Liver (tissue), 9 donors: ENCODE measurements around the gene ERVV-1. TPM values are rescaled to one million over a fixed set of nuclear protein-coding genes. Genes with fewer than 3 reads are reported as not detected.

Source experiments
- DNase-seq: peaks from one replicate; pipeline ENCODE4 v3.0.0-alpha.2; 2017; ENCODE audit warnings: low spot score
- H3K27ac ChIP-seq, 2 donors: one replicate each; pipeline ENCODE4 v1.7.0; 2013; ENCODE audit warnings: inconsistent platforms in 2 of 2, low read length in 2 of 2, control low read depth in 1 of 2, low read depth in 1 of 2, mild to moderate bottlenecking in 1 of 2
- H3K27me3 ChIP-seq, 4 donors: one replicate each; pipeline versions ENCODE4 v1.6.1 to v1.7.0; 2013; ENCODE audit warnings: low read length in 3 of 4, inconsistent platforms in 1 of 4, mild to moderate bottlenecking in 1 of 4, moderate library complexity in 1 of 4; ENCODE audit not compliant: control insufficient read depth in 4 of 4, insufficient read depth in 4 of 4
- H3K36me3 ChIP-seq, 4 donors: one replicate each; pipeline versions ENCODE4 v1.6.1 to v1.7.0; 2013; ENCODE audit warnings: low read length in 3 of 4, mild to moderate bottlenecking in 3 of 4, low read depth in 1 of 4, moderate library complexity in 1 of 4; ENCODE audit not compliant: control insufficient read depth in 4 of 4, insufficient read depth in 3 of 4
- H3K4me1 ChIP-seq, 4 donors: one replicate each; pipeline versions ENCODE4 v1.6.1 to v1.7.0; 2013; ENCODE audit warnings: low read length in 3 of 4, mild to moderate bottlenecking in 3 of 4, moderate library complexity in 1 of 4; ENCODE audit not compliant: control insufficient read depth in 4 of 4, insufficient read depth in 4 of 4
- H3K4me3 ChIP-seq, 3 donors: one replicate each; pipeline versions ENCODE4 v1.6.1 to v1.7.0; 2013; ENCODE audit warnings: low read length in 3 of 3, control low read depth in 1 of 3, low read depth in 1 of 3, mild to moderate bottlenecking in 1 of 3
- H3K9ac ChIP-seq, 2 donors: one replicate each; pipeline ENCODE4 v1.7.0; 2013; ENCODE audit warnings: low read length in 2 of 2, mild to moderate bottlenecking in 2 of 2, moderate library complexity in 2 of 2, control low read depth in 1 of 2, low read depth in 1 of 2
- H3K9me3 ChIP-seq, 4 donors: one replicate each; pipeline versions ENCODE4 v1.6.1 to v1.7.0; 2013; ENCODE audit warnings: low read length in 3 of 4; ENCODE audit not compliant: control insufficient read depth in 4 of 4
- ATF3 ChIP-seq: IDR thresholded peaks from 2 replicates; pipeline ENCODE4 v1.6.1; 2016; ENCODE audit warnings: antibody characterized with exemption
- CTCF ChIP-seq: fragments of 150-350 bp; IDR thresholded peaks from 2 replicates; pipeline ENCODE4 v1.5.1; 2017; ENCODE audit warnings: improper control_type of control experiment, low read depth, low read length; ENCODE audit not compliant: missing input control
- FOXA1 ChIP-seq: IDR thresholded peaks from 2 replicates; pipeline ENCODE4 v1.6.1; 2016; ENCODE audit warnings: antibody characterized with exemption
- GABPA ChIP-seq, 2 donors: IDR thresholded peaks in 1 of 2; conservative IDR thresholded peaks in 1 of 2; 2 replicates each; pipeline ENCODE4 v1.6.1; 2016; ENCODE audit warnings: antibody characterized with exemption in 2 of 2, mild to moderate bottlenecking in 1 of 2, moderate library complexity in 1 of 2
- HNF4A ChIP-seq, 2 donors: conservative IDR thresholded peaks; 2 replicates each; pipeline ENCODE4 v1.6.1; 2016; ENCODE audit warnings: antibody characterized with exemption in 2 of 2, mild to moderate bottlenecking in 2 of 2
- HNF4G ChIP-seq: IDR thresholded peaks from 2 replicates; pipeline ENCODE4 v1.6.1; 2016; ENCODE audit warnings: antibody characterized with exemption
- JUND ChIP-seq, 2 donors: IDR thresholded peaks; 2 replicates each; pipeline ENCODE4 v1.6.1; 2016; ENCODE audit warnings: antibody characterized with exemption in 2 of 2
- NR2F2 ChIP-seq: IDR thresholded peaks from 2 replicates; pipeline ENCODE4 v1.6.1; 2016; ENCODE audit warnings: antibody characterized with exemption
- RAD21 ChIP-seq, 2 donors: IDR thresholded peaks; 2 replicates each; pipeline ENCODE4 v1.6.1; 2016; ENCODE audit warnings: antibody characterized with exemption in 2 of 2, mild to moderate bottlenecking in 2 of 2
- RXRA ChIP-seq, 2 donors: IDR thresholded peaks; 2 replicates each; pipeline ENCODE4 v1.6.1; 2017 to 2018; ENCODE audit warnings: antibody characterized with exemption in 2 of 2, mild to moderate bottlenecking in 1 of 2
- TAF1 ChIP-seq: conservative IDR thresholded peaks from 2 replicates; pipeline ENCODE4 v1.6.1; 2016; ENCODE audit warnings: antibody characterized with exemption, mild to moderate bottlenecking
- YY1 ChIP-seq: IDR thresholded peaks from 2 replicates; pipeline ENCODE4 v1.6.1; 2016; ENCODE audit warnings: antibody characterized with exemption, mild to moderate bottlenecking
- ZBTB33 ChIP-seq: IDR thresholded peaks from 2 replicates; pipeline ENCODE4 v1.6.1; 2016; ENCODE audit warnings: antibody characterized with exemption
- WGBS: extraction: QIAGEN DNeasy Blood & Tissue Kit; methylation state at CpG from one replicate; pipeline ENCODE4 v1.1.7; 2013; 5-methylcytosine and 5-hydroxymethylcytosine counted together
- polyA plus RNA-seq, 2 donors: library from polyadenylated mRNA; stranded (reverse) in 1 of 2; unstranded in 1 of 2; fragments of 200-250 nt in 1 of 2; fragments of >200 nt in 1 of 2; fragmentation: Nextera tagmentation in 1 of 2; extraction: Ambion mirVana in 1 of 2; gene quantifications; one replicate each; pipeline versions ENCODE4 v1.2.1 to v1.2.3, GENCODE V29; 2013 to 2015
- total RNA-seq, 2 donors: library from RNA; depleted of rRNA; stranded (reverse); fragments of >200 nt; gene quantifications; one replicate each; pipeline ENCODE4 v1.2.3, GENCODE V29; 2014
- donor health status: healthy.
- donor health status: healthy.
- donor health status: healthy.
- donor health status: healthy.
- donor health status: healthy.

The ERVV-1 gene
- total and polyA plus RNA-seq, 4 donors, result not detected

- WGBS, result 73% methylated on average over 9 of the region's 9 CpGs
- Histone ChIP-seq H3K9ac (no peak overlapping the region), H3K9me3 (peaks cover 4 to 22% (median 9%) of the 10 kb centered on the region in 4 donors), H3K36me3 (no peaks in the 10 kb centered on the region), H3K27ac (no peak overlapping the region), H3K27me3 (no peaks in the 10 kb centered on the region), H3K4me1 (no peaks in the 10 kb centered on the region), H3K4me3 (no peak overlapping the region)
- TF ChIP-seq HNF4G (no peak), RAD21 (IDR thresholded peaks at IDR 0.05) (no peak), ATF3 (no peak), TAF1 (no peak), RXRA (IDR thresholded peaks at IDR 0.05) (no peak), CTCF (no peak), JUND (IDR thresholded peaks at IDR 0.05) (no peak), NR2F2 (no peak), GABPA (IDR thresholded peaks at IDR 0.05 in 1 of 2, conservative IDR thresholded peaks at IDR 0.05 in 1 of 2) (no peak)
- no peak for DNase-seq
Measured at GRCh38 chr19:52997975-52998374, 15.7 kb upstream of the ERVV-1 start.

- H3K9ac ChIP-seq, result no peak overlapping the region
- no peaks in the 10 kb centered on the region for H3K36me3 ChIP-seq
- H3K4me3 ChIP-seq, result no peak overlapping the region
- H3K27me3 ChIP-seq, result no peaks in the 10 kb centered on the region
- H3K27ac ChIP-seq, result no peak overlapping the region
- no peak for TF ChIP-seq RXRA (IDR thresholded peaks at IDR 0.05)
- TF ChIP-seq ZBTB33, result no peak
- TF ChIP-seq YY1, result no peak
- TF ChIP-seq JUND (IDR thresholded peaks at IDR 0.05), result no peak
- no peak for TF ChIP-seq CTCF
- no peak for TF ChIP-seq HNF4A (conservative IDR thresholded peaks at IDR 0.05)
- no peak for TF ChIP-seq FOXA1
- TF ChIP-seq RAD21 (IDR thresholded peaks at IDR 0.05), result no peak
- TF ChIP-seq GABPA (IDR thresholded peaks at IDR 0.05 in 1 of 2, conservative IDR thresholded peaks at IDR 0.05 in 1 of 2), result no peak
- no peaks in the 10 kb centered on the region for H3K4me1 ChIP-seq
- no peak for DNase-seq
- WGBS, result 37% methylated on average over 2 of the region's 2 CpGs
- peaks cover 0 to 11% (median 4%) of the 10 kb centered on the region in 4 donors for H3K9me3 ChIP-seq
Measured at GRCh38 chr19:53002479-53002878, 11.2 kb upstream of the ERVV-1 start.
